ENCODE measurements around the gene GBGT1. TPM values are rescaled to one million over a fixed set of nuclear protein-coding genes. Genes with fewer than 3 reads are reported as not detected.

Gene GBGT1
- total and polyA plus RNA-seq, 2 of the 4 experiments (the other 2 are of a cell fraction), result 1.8 to 3.2 TPM

DNA sequence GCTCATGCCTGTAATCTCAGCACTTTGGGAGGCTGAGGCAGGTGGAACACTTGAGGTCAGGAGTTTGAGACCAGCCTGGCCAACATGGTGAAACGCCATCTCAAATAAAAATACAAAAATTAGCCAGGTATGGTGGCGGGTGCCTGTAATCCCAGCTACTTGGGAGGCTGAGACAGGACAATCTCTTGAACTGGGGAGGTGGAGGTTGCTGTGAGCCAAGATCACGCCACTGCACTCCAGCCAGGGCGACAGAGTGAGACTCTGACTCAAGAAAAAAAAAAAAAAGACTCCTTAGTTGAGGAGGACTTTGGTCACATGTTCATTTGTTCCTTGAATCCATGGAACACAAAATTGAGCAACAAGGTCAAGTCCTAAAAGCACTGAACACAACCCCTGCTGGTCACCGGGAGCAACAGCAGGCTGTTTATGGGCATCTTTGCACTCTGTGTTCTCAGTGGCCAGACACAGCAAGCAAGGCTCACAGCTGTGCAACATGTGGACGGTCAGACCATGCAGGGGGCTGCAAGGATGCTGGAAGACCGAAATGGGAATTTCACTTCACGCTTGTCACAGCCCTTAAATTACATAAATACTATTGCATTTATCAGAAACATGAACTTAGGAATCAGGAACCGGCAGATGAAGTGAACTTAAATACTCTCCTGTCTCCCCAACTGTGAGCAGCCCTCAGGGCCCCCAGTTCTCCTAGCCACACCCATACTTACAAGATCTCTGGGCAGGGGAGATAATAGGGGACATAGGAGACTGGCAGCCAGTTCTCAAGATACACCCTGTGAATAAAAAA is 2.8 kb downstream of the GBGT1 start (continued):
- no peak for TF ChIP-seq CHD1 (IDR thresholded peaks at IDR 0.05; ENCODE audit: low read depth, low read length)
- TF ChIP-seq POLR2A (IDR thresholded peaks at IDR 0.05; ENCODE audit: low read depth, low read length), result no peak

- H3K4ac ChIP-seq (ENCODE audit: low read depth, low read length), result no peak overlapping the region
- no peak overlapping the region for H2AFZ ChIP-seq (replicated peaks; ENCODE audit: low read length, poor library complexity)
- H3K4me1 ChIP-seq (ENCODE audit: control insufficient read depth, insufficient read depth, low read length), result peaks cover 3% of the 10 kb centered on the region; the same call in 1 of the 2 replicates
- no peaks in the 10 kb centered on the region for H3K9me3 ChIP-seq (ENCODE audit: control insufficient read depth, insufficient read depth, low read length)
- H2BK5ac ChIP-seq (ENCODE audit: low read depth, low read length, poor library complexity, severe bottlenecking), result no peak overlapping the region
- H3K4me3 ChIP-seq (ENCODE audit: insufficient read depth, low read depth, low read length), result no peak overlapping the region
- ATAC-seq (ENCODE audit: low read depth) (no peak), DNase-seq (no peak)
- no CpG with 5 or more reads among the region's 3 CpGs for WGBS, 2 experiments (ENCODE audit: extremely low coverage in 2 of 2, insufficient read length in 1 of 2)
- no peak overlapping the region for H3K18ac ChIP-seq (ENCODE audit: low read depth, low read length)
- no peaks in the 10 kb centered on the region for H4K20me1 ChIP-seq (ENCODE audit: insufficient read depth, low read length)
- no peak overlapping the region for H4K8ac ChIP-seq (ENCODE audit: low read depth in 2 of 2, low read length in 2 of 2)
- H4K91ac ChIP-seq (ENCODE audit: insufficient read depth, low read depth, low read length), result no peak overlapping the region
- ChIA-PET CTCF (interaction anchor here (0.5 to 1.5 kb wide), 2 partner anchors 10 to 261 kb away, joined by 4 to 5 read pairs; no protein-coding TSS in a partner anchor), POLR2A (ENCODE audit: unreplicated experiment) (no interaction called here)
- H3K36me3 ChIP-seq (ENCODE audit: control insufficient read depth, insufficient read depth, low read length), result 0 out of 2 replicates have a peak, but pooled peaks cover 1% of the 10 kb centered on the region
- no peak overlapping the region for H4K5ac ChIP-seq (ENCODE audit: low read depth, low read length)
- no peaks in the 10 kb centered on the region for H3K79me1 ChIP-seq (ENCODE audit: low read depth in 1 of 2, low read length in 2 of 2)
- no peaks in the 10 kb centered on the region; the same call in 1 of the 2 replicates for H3K27me3 ChIP-seq (ENCODE audit: control insufficient read depth, insufficient read depth, low read length)
- no peak overlapping the region for H2BK120ac ChIP-seq (ENCODE audit: low read depth, low read length)
- H2AK5ac ChIP-seq (ENCODE audit: low read depth, low read length), result no peak overlapping the region
- H3K14ac ChIP-seq (replicated peaks; ENCODE audit: low read depth, low read length), result no peak overlapping the region
- H2BK15ac ChIP-seq (ENCODE audit: low read depth, low read length), result no peak overlapping the region
- in situ Hi-C loops (cut with MboI; ENCODE audit: low sequenced_read_pairs) (no loop called here), dilution Hi-C loops (cut with HindIII; ENCODE audit: low sequenced_read_pairs, unreplicated experiment) (no loop called here), intact Hi-C loops (cut with micrococcal nuclease) (no loop called here)
- no peak overlapping the region for H3K56ac ChIP-seq (ENCODE audit: extremely low read depth, insufficient read depth, low read length)
- no peak overlapping the region for H3K23ac ChIP-seq (ENCODE audit: low read depth, low read length)
- no TSS peak for BruUV-seq (replicated peaks)
- no peak overlapping the region for H3K27ac ChIP-seq (ENCODE audit: insufficient read depth, low read length)
- H3K9ac ChIP-seq (ENCODE audit: low read depth, low read length), result no peak overlapping the region
- TF ChIP-seq NFE2L2 (IDR thresholded peaks at IDR 0.05; ENCODE audit: low read depth, low read length), result no peak
- TF ChIP-seq POLR2A (IDR thresholded peaks at IDR 0.05; ENCODE audit: low read depth, low read length), result no peak
- TF ChIP-seq BHLHE40 (IDR thresholded peaks at IDR 0.05; ENCODE audit: low read depth, low read length), result no peak
- TF ChIP-seq CEBPB (IDR thresholded peaks at IDR 0.05; ENCODE audit: low read depth, low read length), result no peak
- TF ChIP-seq CHD1 (IDR thresholded peaks at IDR 0.05; ENCODE audit: low read depth, low read length), result no peak
- no peak for TF ChIP-seq ELK1 (IDR thresholded peaks at IDR 0.05; ENCODE audit: borderline replicate concordance, low read depth, low read length)
- TF ChIP-seq RCOR1 (IDR thresholded peaks at IDR 0.05; ENCODE audit: insufficient replicate concordance, low read length), result no peak
- no peak for TF ChIP-seq FOS (IDR thresholded peaks at IDR 0.05; ENCODE audit: low read depth, low read length)
- TF ChIP-seq, protein P1, sequence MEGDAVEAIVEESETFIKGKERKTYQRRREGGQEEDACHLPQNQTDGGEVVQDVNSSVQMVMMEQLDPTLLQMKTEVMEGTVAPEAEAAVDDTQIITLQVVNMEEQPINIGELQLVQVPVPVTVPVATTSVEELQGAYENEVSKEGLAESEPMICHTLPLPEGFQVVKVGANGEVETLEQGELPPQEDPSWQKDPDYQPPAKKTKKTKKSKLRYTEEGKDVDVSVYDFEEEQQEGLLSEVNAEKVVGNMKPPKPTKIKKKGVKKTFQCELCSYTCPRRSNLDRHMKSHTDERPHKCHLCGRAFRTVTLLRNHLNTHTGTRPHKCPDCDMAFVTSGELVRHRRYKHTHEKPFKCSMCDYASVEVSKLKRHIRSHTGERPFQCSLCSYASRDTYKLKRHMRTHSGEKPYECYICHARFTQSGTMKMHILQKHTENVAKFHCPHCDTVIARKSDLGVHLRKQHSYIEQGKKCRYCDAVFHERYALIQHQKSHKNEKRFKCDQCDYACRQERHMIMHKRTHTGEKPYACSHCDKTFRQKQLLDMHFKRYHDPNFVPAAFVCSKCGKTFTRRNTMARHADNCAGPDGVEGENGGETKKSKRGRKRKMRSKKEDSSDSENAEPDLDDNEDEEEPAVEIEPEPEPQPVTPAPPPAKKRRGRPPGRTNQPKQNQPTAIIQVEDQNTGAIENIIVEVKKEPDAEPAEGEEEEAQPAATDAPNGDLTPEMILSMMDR (conservative IDR thresholded peaks at IDR 0.05; ENCODE audit: low read depth, low read length), result no peak
- no peak for TF ChIP-seq RFX5 (IDR thresholded peaks at IDR 0.05; ENCODE audit: low read depth, low read length)
- H3K9me1 ChIP-seq (ENCODE audit: insufficient read depth, low read length), result 0 out of 2 replicates have a peak, but pooled peaks cover 3% of the 10 kb centered on the region
- H3K4me2 ChIP-seq (ENCODE audit: low read depth, low read length), result no peak overlapping the region
- no peak overlapping the region for H2BK20ac ChIP-seq (ENCODE audit: low read depth, low read length)
- no peak overlapping the region for H2AK9ac ChIP-seq (replicated peaks; ENCODE audit: low read depth, low read length, poor library complexity)
These were observed 5.0 kb downstream of the GBGT1 start for GRCh38 chr9:133158695-133159094.
